ENCODE results near the gene FAM161A. TPM values are rescaled to one million over a fixed set of nuclear protein-coding genes. Genes with fewer than 3 reads are reported as not detected.
"Not testable (repeated sequence)": the region's sequence is repeated elsewhere in the genome, so short reads cannot be mapped to it uniquely, and the experiment has no call there.

FAM161A gene
- total RNA-seq, 4 donors from 2014 or later = 0.57 to 7.4 (median 1.3) TPM

DNA sequence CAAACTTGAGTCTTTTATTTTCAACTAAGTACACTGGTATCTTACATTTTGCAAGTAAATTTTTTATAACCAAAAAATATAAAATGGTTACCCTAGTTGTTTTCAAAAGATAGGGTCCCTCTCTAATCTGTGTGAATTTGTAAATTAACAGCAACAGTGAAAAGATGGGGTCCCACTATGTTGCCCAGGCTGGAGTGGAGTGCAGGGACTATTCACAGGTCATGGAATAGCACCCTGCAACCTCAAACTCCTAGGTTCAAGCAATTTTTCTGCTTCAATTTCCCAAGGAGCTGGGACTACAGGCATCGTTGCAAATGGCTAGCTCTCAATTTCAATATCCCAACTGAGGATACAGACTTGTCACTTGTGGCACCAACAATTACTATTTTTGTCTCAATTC, 22.5 kb upstream of the FAM161A start:
- H3K27me3 ChIP-seq = no peaks in the 10 kb centered on the region
- no peaks in the 10 kb centered on the region for H3K9me3 ChIP-seq
- DNase-seq = no peak
- no peaks in the 10 kb centered on the region for H3K4me1 ChIP-seq
- no peak overlapping the region for H3K4me3 ChIP-seq
- H3K36me3 ChIP-seq = peaks cover 0 to 98% (median 0%) of the 10 kb centered on the region in 3 donors
- H3K27ac ChIP-seq = no peak overlapping the region
- TF ChIP-seq POLR2A (IDR thresholded peaks at IDR 0.05) (no peak), CTCF (IDR thresholded peaks at IDR 0.05) (no peak)

DNA sequence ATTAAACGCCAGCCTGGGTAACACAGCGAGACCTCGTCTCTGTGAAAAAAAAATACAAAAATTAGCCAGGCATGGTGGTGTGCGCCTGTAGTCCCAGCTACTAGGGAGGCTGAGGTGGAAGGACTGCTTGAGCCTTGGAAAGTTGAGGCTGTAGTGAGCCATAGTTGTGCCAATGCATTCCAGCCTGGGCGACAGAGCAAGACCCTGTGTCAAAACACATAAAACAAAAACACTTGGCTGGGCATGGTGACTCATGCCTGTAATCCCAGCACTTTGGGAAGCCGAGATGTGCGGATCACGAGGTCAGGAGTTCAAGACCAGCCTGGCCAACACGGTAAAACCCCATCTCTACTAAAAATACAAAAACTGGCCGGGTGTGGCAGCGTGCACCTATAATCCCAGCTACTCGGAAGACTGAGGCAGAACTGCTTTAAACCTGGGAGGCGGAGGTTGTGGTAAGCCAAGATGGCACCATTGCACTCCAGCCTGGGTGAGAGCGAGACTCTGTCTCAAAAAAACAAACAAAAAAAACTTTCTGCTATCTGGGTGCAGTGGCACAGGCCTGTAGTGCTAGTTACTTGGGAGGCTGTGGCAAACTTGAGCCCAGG, 12.7 kb upstream of the FAM161A start:
- not testable (repeated sequence) for H3K4me3 ChIP-seq, H3K4me1 ChIP-seq, H3K27ac ChIP-seq, DNase-seq, H3K27me3 ChIP-seq, H3K9me3 ChIP-seq
- H3K36me3 ChIP-seq = peaks cover 0 to 60% (median 0%) of the 10 kb centered on the region in 3 donors

- H3K27me3 ChIP-seq = no peaks in the 10 kb centered on the region
- no peak overlapping the region for H3K27ac ChIP-seq
- peaks cover 0 to 15% (median 0%) of the 10 kb centered on the region in 3 donors for H3K36me3 ChIP-seq
Measured at GRCh38 chr2:61862085-61862484, 8.2 kb upstream of the FAM161A start.

GRCh38 chr2:61857224-61857623, 3.4 kb upstream of the FAM161A start:
- H3K9me3 ChIP-seq = no peaks in the 10 kb centered on the region
- TF ChIP-seq POLR2A (IDR thresholded peaks at IDR 0.05) (no peak), CTCF (IDR thresholded peaks at IDR 0.05) (no peak)

More at GRCh38 chr2:61862085-61862484, 8.2 kb upstream of the FAM161A start:
- no peak overlapping the region for H3K4me3 ChIP-seq
- no peaks in the 10 kb centered on the region for H3K4me1 ChIP-seq
- DNase-seq = no peak
- H3K9me3 ChIP-seq = no peaks in the 10 kb centered on the region
- no peak for TF ChIP-seq POLR2A (IDR thresholded peaks at IDR 0.05)
- no peak for TF ChIP-seq CTCF (IDR thresholded peaks at IDR 0.05)

GRCh38 chr2:61855318-61855613, 1.4 kb upstream of the FAM161A start:
- H3K4me1 ChIP-seq = peaks cover 0 to 9% (median 2%) of the 10 kb centered on the region in 4 donors
- no peaks in the 10 kb centered on the region for H3K27me3 ChIP-seq
- peak in 1 of 3 donors; percentile 61 for DNase-seq
- no peaks in the 10 kb centered on the region for H3K36me3 ChIP-seq
- H3K9me3 ChIP-seq = no peaks in the 10 kb centered on the region
- H3K27ac ChIP-seq = peak overlapping the region in 3 of 4 donors; percentile 84 to 92 (median 90)
- TF ChIP-seq CTCF (IDR thresholded peaks at IDR 0.05) (no peak), POLR2A (IDR thresholded peaks at IDR 0.05) (no peak)
- peak overlapping the region; percentile 82 to 85 (median 84) for H3K4me3 ChIP-seq

More at GRCh38 chr2:61857224-61857623, 3.4 kb upstream of the FAM161A start:
- Histone ChIP-seq H3K4me1 (peaks cover 0 to 9% (median 2%) of the 10 kb centered on the region in 4 donors), H3K27me3 (no peaks in the 10 kb centered on the region), H3K4me3 (no peak overlapping the region), H3K27ac (no peak overlapping the region), H3K36me3 (no peaks in the 10 kb centered on the region)
- DNase-seq = no peak

DNA sequence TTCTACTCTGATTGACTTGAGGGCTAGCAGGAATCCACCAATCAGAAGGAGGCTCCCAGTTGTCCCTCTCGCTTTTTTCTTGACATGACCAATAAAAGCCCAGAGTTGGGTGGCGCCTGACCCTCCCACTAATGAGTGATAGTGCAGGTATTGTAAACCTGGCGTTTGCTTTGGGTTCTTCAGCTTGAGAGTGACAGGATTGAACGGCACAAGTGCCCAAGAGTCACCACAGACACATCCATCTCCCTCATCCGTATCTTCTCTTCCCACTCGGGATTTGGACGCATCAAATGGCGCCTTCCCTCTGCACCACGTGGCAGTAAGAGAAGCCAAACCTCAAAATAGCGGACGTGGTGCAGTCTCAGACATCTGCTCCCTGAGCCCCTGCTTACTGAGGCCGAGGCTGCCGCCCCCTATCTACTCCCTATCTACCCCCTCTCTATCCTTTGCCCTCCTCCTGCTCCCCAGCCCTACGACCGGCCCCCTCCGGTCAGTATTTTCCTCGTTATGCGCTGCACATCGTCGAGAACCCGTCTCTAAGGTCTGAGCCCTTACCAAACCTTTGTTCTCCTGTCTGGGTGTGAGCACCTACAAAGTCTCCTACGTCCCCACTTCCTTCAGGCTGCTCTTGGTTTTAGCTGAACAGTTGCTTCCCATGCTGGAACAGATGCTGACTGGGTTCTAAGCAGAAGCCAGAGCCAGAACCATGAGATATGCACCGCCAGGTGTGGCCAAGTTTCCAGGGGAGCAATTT, 881 bp upstream of the FAM161A start:
- TF ChIP-seq CTCF (IDR thresholded peaks at IDR 0.05) = peak in 2 of 6 experiments; percentile 24 to 27
- no peak for TF ChIP-seq POLR2A (IDR thresholded peaks at IDR 0.05)

More for the DNA sequence above, 881 bp upstream of the FAM161A start:
- H3K27me3 ChIP-seq = no peaks in the 10 kb centered on the region
- H3K36me3 ChIP-seq = no peaks in the 10 kb centered on the region
- H3K4me3 ChIP-seq = peak overlapping the region; percentile 82 to 85 (median 84)
- H3K4me1 ChIP-seq = peaks cover 0 to 9% (median 2%) of the 10 kb centered on the region in 4 donors
- H3K9me3 ChIP-seq = no peaks in the 10 kb centered on the region
- H3K27ac ChIP-seq = peak overlapping the region; percentile 82 to 92 (median 87)
- peak; percentile 80 to 96 (median 94) for DNase-seq

Data from Peyer's patch (tissue), 4 donors.